NCI-H2171 (cell line): ENCODE data around the gene ZNF804A.
"Not testable (repeated sequence)": the region's sequence is repeated elsewhere in the genome, so short reads cannot be mapped to it uniquely, and the experiment has no call there.

ENCODE experiments used
- DNase-seq: peaks from one replicate; lab custom pipeline; 2025; lab: John Stamatoyannopoulos, UW

Gene ZNF804A

DNA sequence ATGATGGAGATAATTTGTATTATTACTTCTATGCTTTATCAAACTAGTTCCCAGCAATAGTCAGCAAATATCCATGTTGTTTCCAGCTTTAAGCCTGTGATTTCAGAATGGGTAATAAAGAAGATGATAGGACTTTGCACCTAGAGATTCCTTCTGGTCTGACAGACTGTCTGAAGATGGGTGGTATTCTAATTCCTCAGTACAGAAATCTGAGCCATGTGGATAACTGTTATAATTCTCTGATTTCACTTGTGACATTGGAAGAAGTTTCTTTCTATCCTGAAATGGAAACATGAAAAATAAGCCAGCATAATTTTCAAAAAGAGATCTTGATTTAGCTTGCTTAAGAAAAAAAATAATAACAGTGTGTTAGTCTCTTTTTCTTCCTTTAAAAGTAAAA is 130.1 kb downstream of the ZNF804A start:
- no peak for DNase-seq

DNA sequence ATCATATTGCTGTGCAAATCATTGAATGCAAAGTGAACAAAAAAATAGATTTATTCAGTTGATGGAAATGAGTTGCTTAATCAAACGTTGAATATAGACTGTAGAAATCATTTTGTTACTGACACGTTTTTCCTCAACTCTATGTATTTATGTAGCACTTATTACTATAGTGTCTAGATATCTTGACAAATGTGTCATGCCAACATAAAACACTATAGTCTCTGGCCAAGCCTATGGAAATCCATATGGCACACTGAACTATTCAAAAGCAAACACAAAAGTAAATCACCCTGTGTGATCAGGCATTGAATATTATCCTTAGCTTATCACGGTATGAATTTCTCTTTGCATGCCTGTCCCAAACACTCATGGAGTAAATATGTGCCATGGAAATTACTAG is 131.3 kb downstream of the ZNF804A start:
- DNase-seq: no peak

DNA sequence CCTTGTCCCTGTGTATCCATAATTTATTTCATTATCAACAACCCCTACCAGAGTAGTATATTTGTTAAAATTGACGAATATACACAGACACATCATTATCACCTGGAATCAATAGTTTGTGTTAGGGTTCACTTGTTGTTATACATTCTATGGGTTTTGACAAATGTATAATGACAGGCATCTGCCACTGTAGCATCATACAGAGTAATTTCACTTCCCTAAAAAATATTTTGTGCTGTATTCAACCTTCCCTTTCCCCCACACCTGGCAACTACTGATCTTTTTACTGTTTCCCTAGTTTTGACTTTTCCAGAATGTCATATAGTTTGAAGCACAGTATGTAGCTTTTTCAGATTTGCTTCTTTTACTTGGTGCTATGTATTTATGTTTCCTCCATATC is 132.0 kb downstream of the ZNF804A start:
- no peak for DNase-seq

DNA sequence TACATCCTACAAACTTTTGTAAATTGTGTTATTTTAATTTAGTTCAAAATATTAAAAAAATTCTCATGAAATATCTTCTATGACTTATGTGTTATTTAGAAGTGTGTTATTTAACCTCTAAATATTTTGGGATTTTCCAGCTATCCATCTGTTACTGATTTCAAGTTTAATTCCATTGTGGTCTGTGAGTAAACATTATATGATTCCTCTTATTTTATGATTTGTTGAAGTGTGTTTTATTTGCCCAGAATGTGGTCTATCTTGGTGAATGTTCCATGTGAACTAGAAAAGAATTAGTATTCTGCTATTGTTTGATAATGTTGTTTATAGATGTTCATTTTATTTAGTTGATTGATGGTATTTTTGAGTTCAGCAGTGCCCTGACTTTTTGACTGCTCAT is 136.0 kb downstream of the ZNF804A start:
- DNase-seq: no peak

DNA sequence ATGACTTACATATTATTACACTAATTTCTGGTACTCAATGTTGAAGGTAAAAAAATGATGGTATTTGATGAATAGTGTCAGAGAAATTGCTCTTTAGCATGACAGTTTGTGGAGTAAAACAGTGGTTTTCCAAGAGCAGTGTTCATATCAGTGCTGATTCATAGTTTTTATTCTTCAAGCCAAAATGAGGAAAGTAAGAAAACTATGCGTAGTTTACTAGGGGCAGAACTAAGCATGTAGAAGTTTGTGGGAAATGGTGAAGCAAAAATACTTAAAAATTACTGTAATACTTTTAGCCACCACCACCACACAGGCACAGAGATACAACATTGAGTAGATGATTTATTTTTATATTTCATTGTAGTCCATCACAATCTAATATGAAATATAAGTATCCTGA is 137.3 kb downstream of the ZNF804A start:
- DNase-seq: no peak

DNA sequence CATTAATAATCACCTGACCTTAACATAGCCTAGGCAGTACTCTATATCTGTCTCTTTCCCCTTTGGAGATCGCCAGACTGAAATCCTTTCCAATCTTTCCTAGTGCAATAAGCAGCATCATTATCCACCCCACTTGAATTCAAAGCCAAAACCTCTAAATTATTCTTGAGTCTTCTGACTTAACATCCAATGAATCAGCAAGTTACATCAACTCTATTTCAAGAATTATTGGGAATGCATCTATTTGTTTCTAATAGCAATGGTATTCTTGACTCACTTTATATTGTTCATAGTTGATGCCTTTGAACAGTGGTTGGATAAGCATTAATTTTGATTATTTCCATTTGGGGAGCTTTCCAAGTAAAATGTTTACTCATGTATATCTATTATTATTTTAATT is 144.8 kb downstream of the ZNF804A start:
- no peak for DNase-seq

DNA sequence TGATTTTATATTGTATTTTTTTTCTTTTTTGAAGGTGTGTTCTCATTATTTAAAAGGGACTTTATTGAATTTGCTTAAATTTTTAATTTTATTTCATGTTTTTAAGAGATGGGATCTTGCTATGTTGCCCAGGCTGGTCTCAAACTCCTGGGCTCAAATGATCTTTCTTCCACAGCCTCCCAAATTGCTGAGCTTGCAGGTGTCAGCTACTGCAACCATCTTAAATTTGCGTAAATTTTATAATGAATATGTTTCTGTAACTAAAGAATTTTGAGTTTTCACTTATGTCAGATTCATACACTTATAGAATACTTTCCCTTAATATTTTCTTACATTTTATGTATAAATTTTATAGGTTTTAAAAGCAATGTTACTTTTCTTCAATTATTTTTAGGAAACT is 157.8 kb downstream of the ZNF804A start:
- no peak for DNase-seq

DNA sequence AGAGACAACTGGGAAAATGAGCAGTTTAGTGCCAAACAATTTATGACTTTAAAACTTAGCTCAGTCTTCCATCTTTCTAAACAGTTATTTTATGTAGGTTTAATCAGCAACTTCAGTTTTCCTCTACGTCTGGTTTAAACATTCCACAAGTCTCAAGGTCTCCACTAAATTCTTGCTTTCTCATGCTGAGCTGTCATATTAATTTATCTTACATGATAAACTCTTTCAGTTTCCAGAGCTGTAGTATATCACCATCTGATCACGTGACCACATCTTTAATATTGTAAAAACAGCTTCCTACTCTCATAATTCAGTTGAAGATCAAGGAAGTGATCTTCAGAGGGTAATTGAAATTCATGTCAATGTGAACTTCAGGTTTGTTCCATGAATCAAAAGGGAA is 158.6 kb downstream of the ZNF804A start:
- DNase-seq: no peak

DNA sequence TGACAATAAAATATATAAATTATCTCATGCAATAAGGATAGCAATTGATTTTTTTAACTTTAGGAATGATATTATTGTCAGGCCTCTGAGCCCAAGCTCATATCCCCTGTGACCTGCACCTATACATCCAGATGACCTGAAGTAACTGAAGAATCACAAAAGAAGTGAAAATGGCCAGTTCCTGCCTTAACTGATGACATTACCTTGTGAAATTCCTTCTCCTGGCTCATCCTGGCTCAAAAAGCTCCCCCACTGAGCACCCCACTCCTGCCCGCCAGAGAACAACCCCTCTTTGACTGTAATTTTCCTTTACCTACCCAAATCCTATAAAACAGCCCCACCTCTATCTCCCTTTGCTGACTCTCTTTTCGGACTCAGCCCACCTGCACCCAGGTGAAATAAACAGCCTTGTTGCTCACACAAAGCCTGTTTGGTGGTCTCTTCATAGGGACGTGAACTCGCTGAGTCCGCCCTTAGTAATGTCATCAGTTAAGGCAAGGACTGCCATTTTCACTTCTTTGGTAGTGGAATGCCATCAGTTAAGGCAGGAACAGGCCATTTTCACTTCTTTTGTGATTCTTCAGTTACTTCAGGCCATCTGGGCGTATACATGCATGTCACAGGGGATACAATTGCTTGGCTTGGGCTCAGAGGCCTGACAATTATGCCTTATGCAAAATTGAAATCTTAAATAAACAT is 161.4 kb downstream of the ZNF804A start:
- not testable (repeated sequence) for DNase-seq

DNA sequence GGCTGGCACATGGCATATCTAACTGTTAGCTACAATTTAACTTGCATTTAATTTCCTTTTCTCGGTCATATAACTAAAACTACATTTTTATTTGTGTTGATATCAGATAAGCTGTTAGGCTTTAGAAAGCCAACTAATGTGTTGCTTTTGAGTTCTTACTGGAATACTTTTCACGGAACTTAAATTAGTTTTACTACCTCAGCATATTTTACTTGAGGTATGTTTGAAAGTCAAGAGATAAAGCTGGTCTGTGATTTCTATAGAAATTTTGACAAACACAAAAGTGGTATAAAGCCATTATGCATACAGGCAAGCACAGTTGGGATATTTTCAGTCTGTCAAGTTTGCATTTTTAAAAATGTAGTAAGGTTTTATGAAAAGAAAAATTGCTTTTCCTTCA is 162.6 kb downstream of the ZNF804A start:
- no peak for DNase-seq

DNA sequence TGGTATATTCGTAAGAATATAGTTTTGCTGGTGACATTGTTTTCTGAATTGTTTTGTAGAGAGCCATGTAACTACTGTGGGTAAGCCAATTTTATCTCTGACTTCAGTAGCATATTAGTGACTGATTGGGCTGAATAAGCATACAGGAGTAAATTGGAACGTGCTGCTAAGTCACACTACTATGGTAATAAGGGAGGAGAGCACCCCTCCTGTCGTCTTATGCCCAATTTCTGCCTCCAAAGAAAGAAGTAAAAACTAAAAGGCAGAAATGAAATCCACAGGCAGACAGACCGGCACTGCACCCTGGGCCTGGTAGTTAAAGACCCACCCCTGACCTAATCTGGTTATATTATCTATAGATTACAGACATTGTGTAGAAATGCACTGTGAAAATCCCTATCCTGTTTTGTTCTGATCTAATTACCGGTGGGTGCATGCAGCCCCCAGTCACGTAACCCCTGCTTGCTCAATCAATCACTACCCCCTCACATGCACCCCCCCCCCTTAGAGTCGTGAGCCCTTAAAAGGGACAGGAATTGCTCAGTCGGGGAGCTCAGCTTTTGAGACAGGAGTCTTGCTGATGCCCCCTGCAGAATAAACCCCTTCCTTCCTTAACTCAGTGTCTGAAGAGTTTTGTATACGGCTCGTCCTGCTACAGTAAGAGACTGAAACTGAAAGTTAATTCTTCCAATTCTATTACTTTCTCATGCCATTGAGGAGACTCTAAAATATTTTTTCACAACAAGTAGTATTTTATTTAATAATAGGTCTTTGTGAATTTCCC is 167.0 kb downstream of the ZNF804A start:
- no peak for DNase-seq

DNA sequence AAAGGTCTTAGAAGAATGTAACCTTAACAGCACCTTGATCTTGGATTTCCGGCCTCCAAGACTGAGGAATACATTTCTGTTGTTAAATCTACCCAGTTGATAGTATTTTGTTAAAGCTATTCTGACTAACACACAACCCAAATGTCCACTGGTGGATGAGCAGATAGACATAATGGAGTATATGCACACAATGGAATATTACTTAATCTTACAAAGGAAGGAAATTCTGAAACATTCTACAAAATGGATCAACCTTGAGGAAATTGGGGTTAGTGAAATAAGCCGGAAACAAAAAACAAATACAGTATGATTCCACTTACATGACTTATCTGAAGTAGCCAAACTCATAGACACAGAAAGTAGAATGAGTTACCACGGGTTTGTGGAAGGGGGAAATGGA is 168.7 kb downstream of the ZNF804A start:
- no peak for DNase-seq

DNA sequence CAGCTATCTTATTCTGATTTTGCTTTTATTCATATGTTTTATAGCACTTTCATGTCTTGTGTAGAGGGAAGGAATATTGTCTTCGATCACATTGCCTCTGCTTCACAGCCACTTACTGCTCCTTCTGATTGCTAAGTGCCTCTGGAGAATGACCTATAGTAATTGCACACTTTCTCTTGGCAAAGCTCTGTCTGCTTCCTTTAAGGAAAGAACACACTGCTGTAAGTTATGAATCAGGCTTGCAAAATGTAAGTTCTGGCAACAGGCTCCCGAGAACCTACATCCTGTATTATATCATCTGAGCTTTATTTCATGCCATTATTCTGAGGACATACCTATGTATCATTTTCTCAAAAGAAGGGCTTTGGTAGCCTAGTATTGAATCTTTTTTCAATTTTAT is 170.7 kb downstream of the ZNF804A start:
- DNase-seq: no peak

DNA sequence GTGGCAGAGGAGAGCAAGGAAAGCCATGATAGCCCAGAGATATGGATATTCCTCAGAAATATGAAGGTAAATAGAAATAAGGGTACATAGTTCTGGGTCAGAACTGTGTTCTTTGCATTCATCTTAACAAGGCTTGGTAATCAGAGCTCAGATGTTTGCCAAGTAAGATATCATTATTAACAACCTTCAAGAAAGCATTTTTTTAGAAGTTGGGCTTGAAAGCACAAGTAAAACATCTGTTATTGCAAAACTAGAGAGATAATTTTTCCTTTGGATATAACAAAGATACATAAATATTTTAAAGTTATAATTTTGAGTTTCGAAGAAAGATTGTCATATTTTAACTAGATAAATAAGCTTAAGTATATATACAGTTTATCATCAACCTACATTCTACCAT is 171.4 kb downstream of the ZNF804A start:
- DNase-seq: no peak

DNA sequence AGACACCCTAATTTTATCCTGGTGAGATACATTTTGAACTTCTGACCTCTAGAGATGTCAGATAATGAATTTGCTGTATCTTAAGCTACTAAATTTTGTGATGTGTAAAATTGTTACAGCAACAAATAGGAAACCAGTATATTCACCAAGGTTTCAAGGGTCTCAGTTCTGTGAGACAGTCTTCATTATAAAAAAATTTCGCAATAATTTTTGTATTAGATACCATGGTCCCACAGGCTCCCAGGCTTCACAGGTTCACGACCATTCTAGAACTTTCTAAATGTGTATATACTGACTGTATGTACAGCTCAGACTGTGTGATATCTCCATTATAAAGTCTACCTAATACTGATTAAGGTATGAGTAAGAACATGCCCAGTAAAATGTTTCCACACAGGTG is 181.4 kb downstream of the ZNF804A start:
- DNase-seq: no peak

DNA sequence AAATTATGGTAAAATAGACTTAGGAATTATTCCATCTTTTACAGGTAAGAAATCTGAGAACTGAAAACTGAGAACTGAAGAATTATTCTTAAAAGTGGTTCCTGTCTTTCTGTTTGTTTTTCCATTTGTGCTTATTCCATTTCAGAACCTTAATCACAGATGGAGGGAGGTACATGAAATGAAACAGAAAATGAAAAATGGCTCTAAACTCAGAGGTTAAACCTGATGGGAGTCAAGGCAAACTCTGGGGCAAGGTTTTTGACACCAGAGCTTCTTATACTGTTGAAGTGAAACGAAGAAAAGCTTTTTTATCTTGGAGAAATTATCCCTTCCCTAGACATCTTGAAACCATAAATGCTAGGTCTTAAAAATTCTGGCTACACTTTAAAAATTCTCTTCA is 182.1 kb downstream of the ZNF804A start:
- DNase-seq: no peak

DNA sequence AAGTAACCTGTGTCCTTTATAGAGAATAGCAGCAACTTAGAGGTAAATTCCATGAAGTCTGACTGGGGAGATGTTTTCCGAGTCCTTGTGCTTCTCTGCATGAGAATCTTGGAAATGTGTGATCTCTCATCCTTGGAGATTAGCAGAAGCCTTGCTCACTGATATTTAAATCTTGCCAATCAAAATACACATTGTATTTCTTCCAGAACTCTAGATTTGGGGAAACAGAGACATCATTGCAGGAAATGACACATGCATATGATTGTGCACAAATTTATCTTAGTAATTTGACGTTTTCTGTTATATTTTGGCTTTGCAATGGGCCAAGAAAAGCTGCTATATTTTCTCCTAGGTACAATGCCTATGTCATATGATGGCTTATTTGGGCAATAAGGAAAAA is 182.6 kb downstream of the ZNF804A start:
- DNase-seq: no peak

DNA sequence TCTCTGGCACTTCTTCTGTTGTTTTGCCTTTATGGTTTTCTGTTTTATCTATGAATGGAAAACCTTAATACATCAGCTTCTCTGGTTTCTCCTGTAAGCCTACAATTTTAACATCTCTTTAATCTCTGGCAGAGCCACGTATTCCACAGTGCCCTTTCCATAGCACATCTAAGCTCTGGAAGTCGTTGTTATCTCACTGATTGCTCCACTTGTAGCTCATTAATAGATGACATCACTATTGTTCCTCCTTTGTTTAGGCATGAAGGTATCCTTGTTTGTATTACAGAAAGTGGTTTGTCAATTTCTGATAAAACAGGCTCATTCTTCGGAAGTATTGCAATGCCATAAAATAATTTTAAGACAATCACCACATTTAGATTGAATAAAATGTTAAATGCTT is 185.2 kb downstream of the ZNF804A start:
- DNase-seq: no peak

DNA sequence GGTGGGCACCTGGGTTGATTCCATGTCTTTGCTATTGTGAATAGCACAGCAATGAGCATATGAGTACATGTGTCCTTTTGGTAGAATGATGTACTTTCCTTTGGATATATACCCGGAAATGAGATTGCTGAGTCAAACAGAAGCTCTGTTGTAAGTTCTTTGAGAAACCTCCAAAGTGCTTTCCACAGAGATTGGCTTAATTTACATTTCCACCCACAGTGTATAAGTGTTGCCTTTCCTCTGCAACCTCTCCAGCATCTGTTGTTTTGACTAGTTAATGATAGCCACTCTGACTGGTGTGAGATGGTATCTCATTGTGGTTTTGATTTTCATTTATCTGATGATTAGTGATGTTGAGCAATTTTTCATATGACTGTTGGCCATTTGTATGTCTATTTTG is 194.8 kb downstream of the ZNF804A start:
- no peak for DNase-seq

DNA sequence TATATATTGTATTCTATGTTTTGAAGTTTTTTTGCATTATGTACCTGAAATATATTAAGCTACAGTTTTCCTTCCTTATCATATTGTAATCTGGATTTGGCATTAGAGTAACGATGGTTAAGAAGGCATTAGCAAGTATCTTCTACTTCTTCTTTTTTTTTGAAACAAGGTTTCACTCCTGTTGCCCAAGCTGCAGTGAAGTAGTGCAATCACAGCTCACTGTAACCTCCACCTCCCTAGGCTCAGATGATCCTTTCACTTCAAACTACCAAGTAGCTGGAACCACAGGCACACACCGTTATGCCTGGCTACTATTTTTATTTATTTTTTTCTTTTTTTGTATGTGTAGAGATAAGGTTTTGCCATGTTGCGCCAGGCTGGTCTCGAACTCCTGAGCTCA is 201.1 kb downstream of the ZNF804A start:
- no peak for DNase-seq

DNA sequence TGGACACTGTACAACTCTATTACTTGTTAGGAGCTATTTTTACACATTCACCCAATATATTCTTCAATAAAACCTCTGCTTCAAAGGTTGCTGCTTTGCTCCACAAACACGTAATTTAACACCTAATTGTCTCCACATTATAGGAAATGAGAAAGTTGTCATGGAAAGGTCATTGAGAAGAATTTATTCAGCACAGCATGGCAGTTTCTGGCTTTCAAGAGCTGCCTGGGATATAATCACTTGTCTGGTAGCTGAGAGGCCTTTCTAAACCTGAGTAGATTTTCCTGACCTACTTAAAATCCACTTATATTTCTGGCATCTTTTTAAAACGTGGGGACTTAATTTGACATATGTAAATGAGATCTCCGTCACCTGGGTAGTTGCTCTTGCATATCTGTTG is 216.1 kb downstream of the ZNF804A start:
- no peak for DNase-seq

DNA sequence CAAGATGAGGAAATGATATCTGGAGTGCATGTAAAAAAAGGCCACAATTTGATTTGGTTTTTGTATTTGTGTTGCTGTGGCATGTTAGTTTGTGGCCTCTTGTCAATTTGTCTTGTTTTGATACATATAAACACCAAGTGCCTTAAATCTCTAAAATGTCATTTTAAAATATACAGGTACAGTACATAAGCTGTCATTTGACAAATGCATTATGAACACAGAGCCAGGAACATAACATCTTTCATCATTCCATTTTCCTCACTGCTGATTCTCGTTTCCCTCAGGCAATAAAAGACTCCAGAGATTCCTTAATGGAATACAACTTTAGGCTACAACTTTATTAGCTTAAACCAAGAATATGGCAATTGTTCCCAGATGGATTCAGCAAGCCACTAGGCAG is 217.5 kb downstream of the ZNF804A start:
- no peak for DNase-seq

DNA sequence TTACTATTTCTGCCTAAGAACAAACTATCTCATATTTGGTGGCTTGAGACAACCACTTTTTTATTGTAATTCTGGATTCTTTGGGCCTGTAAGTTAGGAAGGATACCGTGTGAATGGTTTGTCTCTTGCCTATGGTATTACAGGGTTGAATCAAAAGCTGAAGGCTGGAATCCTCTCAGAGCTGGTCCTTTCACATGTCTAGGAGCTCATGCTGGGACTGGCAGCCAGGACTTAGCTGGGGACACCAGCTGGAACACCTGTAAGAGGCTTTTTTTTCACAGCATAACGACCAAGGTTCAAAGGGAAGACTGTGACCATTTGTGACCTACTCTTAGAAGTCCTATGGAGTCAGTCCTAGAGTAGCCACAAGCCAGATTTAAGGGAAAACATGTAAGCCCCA is 226.3 kb downstream of the ZNF804A start:
- no peak for DNase-seq

DNA sequence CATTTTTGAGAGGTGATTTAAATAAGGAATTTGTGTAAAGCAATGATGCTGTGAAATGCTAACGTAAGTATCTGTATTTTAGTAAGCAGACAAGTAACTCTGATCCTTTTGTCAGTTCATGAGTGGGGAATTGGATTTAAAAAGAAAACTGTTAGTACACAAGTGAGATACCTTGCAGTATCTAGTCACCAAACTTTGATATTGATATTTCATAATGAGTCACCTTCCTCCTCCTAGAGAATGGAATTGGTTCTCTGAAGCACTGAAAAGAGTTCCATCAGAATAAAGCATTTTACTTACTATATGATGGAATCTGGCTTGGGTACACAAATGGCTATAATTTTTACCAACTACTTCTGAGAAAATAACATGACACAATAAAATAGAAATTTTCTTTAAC is 232.2 kb downstream of the ZNF804A start:
- no peak for DNase-seq
